ENCODE measurements around the gene MSMP.

DNA sequence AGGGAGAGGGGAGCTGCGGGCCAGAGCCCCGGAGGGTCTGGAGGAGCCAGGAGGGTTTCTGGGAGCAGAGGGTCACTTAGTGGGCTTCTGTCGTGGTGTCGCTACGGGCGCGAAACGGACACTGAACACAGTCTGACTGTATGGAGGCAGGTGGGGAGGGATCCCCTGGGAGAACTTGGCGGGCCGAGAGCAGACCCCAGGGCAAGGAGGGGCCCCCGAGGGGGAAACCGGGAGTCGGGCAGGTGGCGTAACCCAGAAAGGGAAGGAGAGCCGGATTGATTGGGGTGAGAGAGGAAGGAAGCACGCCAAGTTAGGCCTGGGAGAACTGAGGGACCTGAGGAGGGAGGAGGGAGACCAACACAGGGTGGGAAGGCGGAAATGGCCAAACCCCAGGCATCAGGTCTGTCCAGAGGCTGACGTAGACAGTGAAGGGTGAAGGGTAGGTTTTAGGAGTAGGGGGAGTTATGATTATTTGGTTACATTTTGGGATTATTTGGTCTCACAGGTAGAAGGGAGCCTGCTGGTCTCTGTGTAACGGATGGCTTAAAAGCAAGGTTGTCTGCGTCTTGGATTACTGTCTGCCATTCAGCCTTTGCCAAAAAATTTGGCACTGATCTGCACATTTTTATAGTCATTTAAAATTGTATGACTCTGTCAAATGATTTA lies 3.3 kb upstream of the MSMP start:
- TF ChIP-seq CTCF (IDR thresholded peaks at IDR 0.05) (no peak), POLR2A (IDR thresholded peaks at IDR 0.05) (no peak), EP300 (IDR thresholded peaks at IDR 0.05) (no peak), POLR2AphosphoS5 (IDR thresholded peaks at IDR 0.05) (peak in 2 of 4 donors; percentile 8 to 33)
